KMS-11 (cell line): ENCODE measurements around the gene DTNB.

Source experiments
- H2AFZ ChIP-seq: fragments of 200-600 bp; sonication (generic); 2 replicates; pipeline ENCODE4 v1.6.1; 2016; ENCODE audit warnings: antibody characterized with exemption, mixed run types, low read depth
- H3K27ac ChIP-seq: fragments of 200-600 bp; sonication (generic); 2 replicates; pipeline ENCODE4 v1.6.1; 2016; ENCODE audit warnings: mild to moderate bottlenecking, mixed run types
- H3K27me3 ChIP-seq: fragments of 200-600 bp; sonication (generic); 2 replicates; pipeline ENCODE4 v1.6.1; 2017; ENCODE audit warnings: mild to moderate bottlenecking, low read depth, mixed run types, moderate library complexity; ENCODE audit not compliant: insufficient read depth
- H3K36me3 ChIP-seq: fragments of 200-600 bp; sonication (generic); 2 replicates; pipeline ENCODE4 v1.6.1; 2017; ENCODE audit warnings: mild to moderate bottlenecking, mixed run types; ENCODE audit not compliant: insufficient read depth
- H3K4me1 ChIP-seq: fragments of 200-600 bp; sonication (generic); 2 replicates; pipeline ENCODE4 v1.6.1; 2016; ENCODE audit warnings: mild to moderate bottlenecking, low read depth, mixed run types; ENCODE audit not compliant: poor library complexity, severe bottlenecking
- H3K4me2 ChIP-seq: fragments of 200-600 bp; sonication (generic); 2 replicates; pipeline ENCODE4 v1.7.0; 2016; ENCODE audit warnings: mild to moderate bottlenecking, mixed run types
- H3K4me3 ChIP-seq: fragments of 200-600 bp; sonication (generic); IDR thresholded peaks from 2 replicates; pipeline ENCODE4 v1.6.1; 2017; ENCODE audit warnings: low read depth, low read length, mixed read lengths; ENCODE audit not compliant: insufficient read depth
- H3K79me2 ChIP-seq: fragments of 200-600 bp; sonication (generic); 2 replicates; pipeline ENCODE4 v1.6.1; 2016; ENCODE audit warnings: low read depth, mixed run types; ENCODE audit not compliant: insufficient read depth
- H3K9ac ChIP-seq: fragments of 200-600 bp; sonication (generic); 2 replicates; pipeline ENCODE4 v1.6.1; 2016; ENCODE audit warnings: mild to moderate bottlenecking, mixed run types
- H4K20me1 ChIP-seq: fragments of 200-600 bp; sonication (generic); 2 replicates; pipeline ENCODE4 v1.6.1; 2016; ENCODE audit warnings: mild to moderate bottlenecking, mixed run types; ENCODE audit not compliant: insufficient read depth
- CTCF ChIP-seq: fragments of 200-600 bp; sonication (generic); conservative IDR thresholded peaks from 2 replicates; pipeline ENCODE4 v1.6.1; 2017; ENCODE audit warnings: low read depth, mild to moderate bottlenecking, antibody characterized with exemption, low read length, moderate library complexity, mixed read lengths

Gene DTNB

GRCh38 chr2:25493207-25493606 is 180.2 kb downstream of the DTNB start:
- no peak overlapping the region for H3K9ac ChIP-seq
- H2AFZ ChIP-seq: no peak overlapping the region
- no peaks in the 10 kb centered on the region for H3K36me3 ChIP-seq
- H3K4me2 ChIP-seq: no peak overlapping the region
- TF ChIP-seq CTCF: no peak
- no peaks in the 10 kb centered on the region for H3K4me1 ChIP-seq
- no peaks in the 10 kb centered on the region for H3K79me2 ChIP-seq
- H3K27ac ChIP-seq: no peak overlapping the region
- H3K4me3 ChIP-seq: no peak overlapping the region
- no peaks in the 10 kb centered on the region for H3K27me3 ChIP-seq
- no peaks in the 10 kb centered on the region for H4K20me1 ChIP-seq

- Histone ChIP-seq H2AFZ (no peak overlapping the region), H3K4me1 (no peaks in the 10 kb centered on the region), H3K79me2 (no peaks in the 10 kb centered on the region), H3K36me3 (no peaks in the 10 kb centered on the region), H3K9ac (no peak overlapping the region), H3K27me3 (no peaks in the 10 kb centered on the region), H4K20me1 (no peaks in the 10 kb centered on the region), H3K4me2 (no peak overlapping the region), H3K4me3 (no peak overlapping the region), H3K27ac (no peak overlapping the region)
- no peak for TF ChIP-seq CTCF
Measured at GRCh38 chr2:25492726-25493125, 180.7 kb downstream of the DTNB start.

- no peak overlapping the region for H3K4me3 ChIP-seq
- no peaks in the 10 kb centered on the region for H3K79me2 ChIP-seq
- no peak overlapping the region for H3K4me2 ChIP-seq
Measured at GRCh38 chr2:25491966-25492532, 181.3 kb downstream of the DTNB start.

GRCh38 chr2:25491003-25491696 is 182.2 kb downstream of the DTNB start:
- Histone ChIP-seq H3K79me2 (no peaks in the 10 kb centered on the region), H3K27me3 (no peaks in the 10 kb centered on the region), H4K20me1 (no peaks in the 10 kb centered on the region), H2AFZ (no peak overlapping the region), H3K36me3 (no peaks in the 10 kb centered on the region), H3K4me1 (no peaks in the 10 kb centered on the region), H3K27ac (no peak overlapping the region), H3K9ac (no peak overlapping the region), H3K4me3 (no peak overlapping the region), H3K4me2 (no peak overlapping the region)
- TF ChIP-seq CTCF: no peak

More at GRCh38 chr2:25491966-25492532, 181.3 kb downstream of the DTNB start:
- Histone ChIP-seq H3K9ac (no peak overlapping the region), H2AFZ (no peak overlapping the region), H3K27ac (no peak overlapping the region), H4K20me1 (no peaks in the 10 kb centered on the region), H3K4me1 (no peaks in the 10 kb centered on the region), H3K36me3 (no peaks in the 10 kb centered on the region), H3K27me3 (no peaks in the 10 kb centered on the region)
- TF ChIP-seq CTCF: no peak
